Brain microvascular endothelial cell (primary cell): ENCODE data around the gene SUSD5.

ENCODE experiments used
- DNase-seq: peaks from one replicate; pipeline ENCODE4 v3.0.0-alpha.2; 2020
- H3K27ac ChIP-seq: fragments of 250-450 bp; sonication (Bioruptor Pico); 2 replicates; pipeline ENCODE4 v1.5.1; 2020; ENCODE audit warnings: mild to moderate bottlenecking, moderate library complexity
- H3K27me3 ChIP-seq: fragments of 250-450 bp; sonication (Bioruptor Pico); replicated peaks from 2 replicates; pipeline ENCODE4 v1.5.1; 2020; ENCODE audit warnings: mild to moderate bottlenecking
- H3K36me3 ChIP-seq: fragments of 250-450 bp; sonication (Bioruptor Pico); replicated peaks from 2 replicates; pipeline ENCODE4 v1.5.1; 2020; ENCODE audit warnings: mild to moderate bottlenecking
- H3K4me3 ChIP-seq: 2 replicates; pipeline ENCODE4 v1.5.1; 2011; ENCODE audit warnings: low read depth, mild to moderate bottlenecking, control low read depth, low read length, moderate library complexity
- CTCF ChIP-seq: IDR thresholded peaks from 2 replicates; pipeline ENCODE4 v1.5.1; 2011; ENCODE audit warnings: low read depth, mild to moderate bottlenecking, moderate library complexity, low read length, control low read depth, inconsistent platforms; ENCODE audit errors: missing control alignments
- in situ Hi-C: cut with HindIII; loops from 2 replicates; pipeline ENCODE4 v1.10.0; 2017; ENCODE audit warnings: low sequenced_read_pairs, low pct_ligation_motif_present

SUSD5 gene

DNA sequence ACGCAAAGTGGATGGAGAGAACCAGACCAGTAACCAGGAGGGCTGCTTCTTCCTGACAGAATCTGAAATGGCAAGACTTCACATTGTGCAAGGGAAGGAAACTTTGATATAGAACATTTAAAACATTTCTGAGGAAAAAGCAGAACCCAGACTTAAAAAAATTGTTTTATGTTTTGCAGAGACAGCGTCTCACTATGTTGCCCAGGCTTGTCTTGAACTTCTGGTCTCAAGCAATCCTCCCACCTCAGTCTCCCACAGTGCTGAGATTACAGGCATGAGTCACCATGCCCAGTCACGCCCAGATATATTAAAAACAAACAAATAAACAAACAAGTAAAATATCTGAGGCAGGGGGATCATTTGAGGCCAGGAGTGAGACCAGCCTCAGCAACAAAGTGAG is 58.6 kb downstream of the SUSD5 start:
- H3K27ac ChIP-seq = no peak overlapping the region
- TF ChIP-seq CTCF = no peak
- H3K4me3 ChIP-seq = no peak overlapping the region
- in situ Hi-C loops = no loop called here
- no peak for DNase-seq
- H3K36me3 ChIP-seq = no peaks in the 10 kb centered on the region
- no peaks in the 10 kb centered on the region for H3K27me3 ChIP-seq

DNA sequence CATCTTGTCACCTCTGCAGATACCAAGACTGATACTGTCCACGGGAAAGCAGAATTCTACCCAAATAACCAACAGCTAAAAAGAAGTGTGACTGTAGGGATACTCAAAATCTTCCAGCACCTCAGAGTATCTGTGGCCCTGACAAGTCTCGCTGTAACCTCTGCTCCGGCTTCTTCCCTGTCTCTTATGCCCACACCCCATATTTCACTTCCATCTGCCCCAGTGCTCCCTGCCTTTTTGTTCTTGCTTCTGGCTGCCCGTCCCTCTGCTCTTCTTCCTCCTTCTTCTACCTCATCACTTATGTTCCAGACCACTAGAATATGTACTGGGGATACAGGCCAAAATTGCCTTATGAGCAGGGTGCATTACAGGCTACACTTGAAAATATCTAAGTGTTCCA is 59.4 kb downstream of the SUSD5 start:
- in situ Hi-C loops = no loop called here
- Histone ChIP-seq H3K36me3 (no peaks in the 10 kb centered on the region), H3K4me3 (no peak overlapping the region), H3K27ac (no peak overlapping the region), H3K27me3 (no peaks in the 10 kb centered on the region)
- no peak for DNase-seq
- no peak for TF ChIP-seq CTCF

DNA sequence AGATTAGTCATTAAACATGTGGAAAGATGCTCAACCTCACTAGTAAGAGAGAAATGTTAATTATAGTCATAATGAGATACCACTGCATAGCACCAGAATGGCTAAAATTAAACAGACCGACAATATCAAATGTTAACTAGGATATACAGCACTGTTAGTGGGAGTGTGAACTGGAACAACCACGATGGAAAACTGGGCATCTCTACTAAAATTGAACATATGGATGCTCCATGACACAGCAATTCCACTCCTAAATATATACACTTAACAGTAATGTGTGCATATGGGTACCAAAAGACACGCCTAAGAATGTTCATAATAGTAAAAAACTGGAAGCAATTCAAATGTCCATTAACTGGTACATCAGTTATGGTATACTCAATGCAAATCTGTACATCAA is 63.3 kb downstream of the SUSD5 start:
- Histone ChIP-seq H3K4me3 (no peak overlapping the region), H3K27me3 (no peaks in the 10 kb centered on the region), H3K36me3 (no peaks in the 10 kb centered on the region), H3K27ac (no peak overlapping the region)
- in situ Hi-C loops = no loop called here
- no peak for DNase-seq
- TF ChIP-seq CTCF = no peak

- in situ Hi-C loops = no loop called here
- no peak for DNase-seq
- no peak for TF ChIP-seq CTCF
- Histone ChIP-seq H3K36me3 (no peaks in the 10 kb centered on the region), H3K27me3 (no peaks in the 10 kb centered on the region), H3K4me3 (no peak overlapping the region), H3K27ac (no peak overlapping the region)
Measured at GRCh38 chr3:33153782-33154181, 64.8 kb downstream of the SUSD5 start.

DNA sequence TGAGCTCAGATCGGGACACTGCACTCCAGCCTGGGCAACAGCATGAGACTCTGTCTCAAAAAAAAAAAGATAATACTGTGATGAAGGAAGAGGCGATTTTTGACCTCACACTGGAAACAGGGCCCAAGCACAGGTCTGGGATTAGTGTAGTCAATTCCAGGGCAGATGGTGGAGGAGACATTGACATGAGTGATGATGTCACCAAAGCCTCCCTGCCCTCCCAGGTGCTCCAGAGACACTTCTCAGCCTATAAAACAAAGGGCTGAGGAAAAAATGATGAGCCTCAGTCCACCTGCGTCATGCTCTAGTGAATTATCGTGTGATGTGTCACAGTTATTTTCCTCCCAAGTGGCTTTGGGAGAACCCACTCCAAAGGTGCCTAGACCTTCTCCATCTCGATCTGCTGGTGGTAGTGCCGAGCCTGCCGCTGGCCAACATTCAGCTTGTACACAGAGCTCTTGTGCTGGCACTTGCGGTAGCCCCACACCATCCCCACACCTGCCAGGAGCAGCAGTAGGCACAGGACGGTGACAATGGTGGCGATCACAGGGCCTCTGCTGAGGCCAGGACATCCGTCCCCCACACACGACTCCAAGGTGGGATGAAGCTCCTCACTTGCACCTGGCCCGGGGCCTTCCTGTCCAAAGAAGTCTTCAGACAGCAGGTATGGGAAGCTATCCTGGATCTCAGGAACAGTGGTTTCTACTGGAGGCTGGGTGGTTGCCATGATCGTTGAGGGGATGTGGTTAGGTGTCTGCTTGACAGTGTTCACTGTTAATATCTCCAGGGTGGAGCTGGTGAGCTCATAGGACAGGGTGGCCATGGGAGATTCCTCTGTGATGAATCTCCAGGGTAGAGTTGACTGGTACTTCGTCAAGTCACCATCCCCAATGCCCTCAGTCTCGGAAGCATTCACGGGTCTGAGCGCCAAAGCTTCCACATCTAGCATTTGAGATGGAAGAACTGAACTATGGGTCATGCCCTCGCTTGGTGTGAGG is 65.9 kb downstream of the SUSD5 start:
- Histone ChIP-seq H3K27me3 (no peaks in the 10 kb centered on the region), H3K36me3 (no peaks in the 10 kb centered on the region), H3K27ac (no peak overlapping the region), H3K4me3 (no peak overlapping the region)
- in situ Hi-C loops = no loop called here
- TF ChIP-seq CTCF = no peak
- no peak for DNase-seq
